K562 (cell line): ENCODE results near the gene DAG1. TPM values are rescaled to one million over a fixed set of nuclear protein-coding genes. Genes with fewer than 3 reads are reported as not detected.

ENCODE experiments used
- BCL6 ChIP-seq: fragments of 250-450 bp; sonication (Bioruptor Pico); IDR thresholded peaks from 2 replicates; pipeline ENCODE4 v1.4.0; 2020
- CBX5 ChIP-seq: IDR thresholded peaks from 2 replicates; pipeline ENCODE4 v1.6.1; 2014; ENCODE audit warnings: low read depth, borderline replicate concordance
- MAFG ChIP-seq: fragments of 450-650 bp; conservative IDR thresholded peaks from 2 replicates; pipeline ENCODE4 v1.6.1; 2016; ENCODE audit warnings: missing genetic modification characterization, missing compliant biosample characterization
- MTA2 ChIP-seq: fragments of 450-650 bp; IDR thresholded peaks from 2 replicates; pipeline ENCODE4 v1.6.1; 2016; ENCODE audit warnings: low read depth
- POLR3G ChIP-seq: IDR thresholded peaks from 2 replicates; pipeline ENCODE4 v1.6.1; 2011; ENCODE audit not compliant: insufficient read length, insufficient replicate concordance; ENCODE audit errors: extremely low read depth
- RFX1 ChIP-seq: fragments of 450-650 bp; IDR thresholded peaks from 2 replicates; pipeline ENCODE4 v1.6.1; 2016; ENCODE audit warnings: mild to moderate bottlenecking, moderate library complexity
- TCFL5 ChIP-seq: fragments of 250-450 bp; sonication (Bioruptor Pico); conservative IDR thresholded peaks from 2 replicates; pipeline ENCODE4 v1.6.1; 2021; ENCODE audit warnings: mild to moderate bottlenecking, moderate library complexity, matching md5 sums
- U2AF1 ChIP-seq: fragments of 200-400 bp; formaldehyde crosslinking; optimal IDR thresholded peaks from 2 replicates; pipeline ENCODE3; 2017; ENCODE audit warnings: mild to moderate bottlenecking, low read depth, low read length, moderate library complexity
- polyA plus RNA-seq, 8 experiments: library from polyadenylated mRNA; depleted of rRNA in 4 of 8; stranded (reverse) in 5 of 8; unstranded in 3 of 8; fragments of >200 nt; fragmentation: Nextera tagmentation in 2 of 8; fragmentation: Illumina TruSeq in 1 of 8; extraction: Ambion mirVana in 2 of 8; extraction: Trizol in 1 of 8; gene quantifications; 2 replicates each; pipeline versions ENCODE4 v1.2.1 to v1.2.3, GENCODE V29; 2011 to 2014; ENCODE audit warnings: inconsistent platforms in 1 of 8, missing spikeins in 1 of 8
- total RNA-seq, 7 experiments: library from RNA; depleted of rRNA in 6 of 7; stranded (reverse); fragments of >200 nt in 6 of 7; fragmentation: Illumina TruSeq in 2 of 7; extraction: Trizol in 2 of 7; gene quantifications; 2 replicates each; pipeline versions ENCODE4 v1.2.1 to v1.2.3, GENCODE V29; 2011 to 2021; ENCODE audit warnings: low replicate concordance in 1 of 7
- TF ChIP-seq, protein P1 (sequence below), 2 experiments: fragments of 450-650 bp in 1 of 2; sonication (generic) in 1 of 2; formaldehyde crosslinking in 1 of 2; IDR thresholded peaks; 2 replicates each; pipeline versions ENCODE4 v1.7.1 to v1.9.0; 2016 to 2022; ENCODE audit warnings: inconsistent platforms in 1 of 2, mild to moderate bottlenecking in 1 of 2, missing genetic modification reagents in 1 of 2
- TF ChIP-seq, protein P2 (sequence below): fragments of 450-650 bp; formaldehyde crosslinking; IDR thresholded peaks from 2 replicates; pipeline ENCODE4 v1.4.0; 2020; ENCODE audit warnings: mild to moderate bottlenecking, moderate library complexity
- TF ChIP-seq, protein P3 (sequence below): sonication (generic); formaldehyde crosslinking; IDR thresholded peaks from 2 replicates; pipeline ENCODE4 v1.8.0; 2023; ENCODE audit warnings: missing genetic modification reagents, mild to moderate bottlenecking, borderline replicate concordance

The DAG1 gene
- total and polyA plus RNA-seq, 9 of the 15 experiments (the other 6 are each of a cell fraction or from before 2014, with no cell fraction given), result 0.29 to 19.6 (median 8.2) TPM

- TF ChIP-seq, protein P1, sequence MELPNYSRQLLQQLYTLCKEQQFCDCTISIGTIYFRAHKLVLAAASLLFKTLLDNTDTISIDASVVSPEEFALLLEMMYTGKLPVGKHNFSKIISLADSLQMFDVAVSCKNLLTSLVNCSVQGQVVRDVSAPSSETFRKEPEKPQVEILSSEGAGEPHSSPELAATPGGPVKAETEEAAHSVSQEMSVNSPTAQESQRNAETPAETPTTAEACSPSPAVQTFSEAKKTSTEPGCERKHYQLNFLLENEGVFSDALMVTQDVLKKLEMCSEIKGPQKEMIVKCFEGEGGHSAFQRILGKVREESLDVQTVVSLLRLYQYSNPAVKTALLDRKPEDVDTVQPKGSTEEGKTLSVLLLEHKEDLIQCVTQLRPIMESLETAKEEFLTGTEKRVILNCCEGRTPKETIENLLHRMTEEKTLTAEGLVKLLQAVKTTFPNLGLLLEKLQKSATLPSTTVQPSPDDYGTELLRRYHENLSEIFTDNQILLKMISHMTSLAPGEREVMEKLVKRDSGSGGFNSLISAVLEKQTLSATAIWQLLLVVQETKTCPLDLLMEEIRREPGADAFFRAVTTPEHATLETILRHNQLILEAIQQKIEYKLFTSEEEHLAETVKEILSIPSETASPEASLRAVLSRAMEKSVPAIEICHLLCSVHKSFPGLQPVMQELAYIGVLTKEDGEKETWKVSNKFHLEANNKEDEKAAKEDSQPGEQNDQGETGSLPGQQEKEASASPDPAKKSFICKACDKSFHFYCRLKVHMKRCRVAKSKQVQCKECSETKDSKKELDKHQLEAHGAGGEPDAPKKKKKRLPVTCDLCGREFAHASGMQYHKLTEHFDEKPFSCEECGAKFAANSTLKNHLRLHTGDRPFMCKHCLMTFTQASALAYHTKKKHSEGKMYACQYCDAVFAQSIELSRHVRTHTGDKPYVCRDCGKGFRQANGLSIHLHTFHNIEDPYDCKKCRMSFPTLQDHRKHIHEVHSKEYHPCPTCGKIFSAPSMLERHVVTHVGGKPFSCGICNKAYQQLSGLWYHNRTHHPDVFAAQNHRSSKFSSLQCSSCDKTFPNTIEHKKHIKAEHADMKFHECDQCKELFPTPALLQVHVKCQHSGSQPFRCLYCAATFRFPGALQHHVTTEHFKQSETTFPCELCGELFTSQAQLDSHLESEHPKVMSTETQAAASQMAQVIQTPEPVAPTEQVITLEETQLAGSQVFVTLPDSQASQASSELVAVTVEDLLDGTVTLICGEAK (IDR thresholded peaks at IDR 0.05), result no peak
- TF ChIP-seq, protein P1 (CRISPR knock-in tag; IDR thresholded peaks at IDR 0.05), result no peak
- TF ChIP-seq POLR3G (no peak), TCFL5 (CRISPR knock-in tag) (no peak), BCL6 (CRISPR knock-in tag) (no peak), CBX5 (no peak), RFX1 (no peak; the same call in 1 of the 2 replicates), U2AF1 (no peak), MAFG (tag) (no peak), MTA2 (no peak)
- TF ChIP-seq, protein P2, sequence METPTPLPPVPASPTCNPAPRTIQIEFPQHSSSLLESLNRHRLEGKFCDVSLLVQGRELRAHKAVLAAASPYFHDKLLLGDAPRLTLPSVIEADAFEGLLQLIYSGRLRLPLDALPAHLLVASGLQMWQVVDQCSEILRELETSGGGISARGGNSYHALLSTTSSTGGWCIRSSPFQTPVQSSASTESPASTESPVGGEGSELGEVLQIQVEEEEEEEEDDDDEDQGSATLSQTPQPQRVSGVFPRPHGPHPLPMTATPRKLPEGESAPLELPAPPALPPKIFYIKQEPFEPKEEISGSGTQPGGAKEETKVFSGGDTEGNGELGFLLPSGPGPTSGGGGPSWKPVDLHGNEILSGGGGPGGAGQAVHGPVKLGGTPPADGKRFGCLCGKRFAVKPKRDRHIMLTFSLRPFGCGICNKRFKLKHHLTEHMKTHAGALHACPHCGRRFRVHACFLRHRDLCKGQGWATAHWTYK (CRISPR knock-in tag), result no peak
- TF ChIP-seq, protein P3, sequence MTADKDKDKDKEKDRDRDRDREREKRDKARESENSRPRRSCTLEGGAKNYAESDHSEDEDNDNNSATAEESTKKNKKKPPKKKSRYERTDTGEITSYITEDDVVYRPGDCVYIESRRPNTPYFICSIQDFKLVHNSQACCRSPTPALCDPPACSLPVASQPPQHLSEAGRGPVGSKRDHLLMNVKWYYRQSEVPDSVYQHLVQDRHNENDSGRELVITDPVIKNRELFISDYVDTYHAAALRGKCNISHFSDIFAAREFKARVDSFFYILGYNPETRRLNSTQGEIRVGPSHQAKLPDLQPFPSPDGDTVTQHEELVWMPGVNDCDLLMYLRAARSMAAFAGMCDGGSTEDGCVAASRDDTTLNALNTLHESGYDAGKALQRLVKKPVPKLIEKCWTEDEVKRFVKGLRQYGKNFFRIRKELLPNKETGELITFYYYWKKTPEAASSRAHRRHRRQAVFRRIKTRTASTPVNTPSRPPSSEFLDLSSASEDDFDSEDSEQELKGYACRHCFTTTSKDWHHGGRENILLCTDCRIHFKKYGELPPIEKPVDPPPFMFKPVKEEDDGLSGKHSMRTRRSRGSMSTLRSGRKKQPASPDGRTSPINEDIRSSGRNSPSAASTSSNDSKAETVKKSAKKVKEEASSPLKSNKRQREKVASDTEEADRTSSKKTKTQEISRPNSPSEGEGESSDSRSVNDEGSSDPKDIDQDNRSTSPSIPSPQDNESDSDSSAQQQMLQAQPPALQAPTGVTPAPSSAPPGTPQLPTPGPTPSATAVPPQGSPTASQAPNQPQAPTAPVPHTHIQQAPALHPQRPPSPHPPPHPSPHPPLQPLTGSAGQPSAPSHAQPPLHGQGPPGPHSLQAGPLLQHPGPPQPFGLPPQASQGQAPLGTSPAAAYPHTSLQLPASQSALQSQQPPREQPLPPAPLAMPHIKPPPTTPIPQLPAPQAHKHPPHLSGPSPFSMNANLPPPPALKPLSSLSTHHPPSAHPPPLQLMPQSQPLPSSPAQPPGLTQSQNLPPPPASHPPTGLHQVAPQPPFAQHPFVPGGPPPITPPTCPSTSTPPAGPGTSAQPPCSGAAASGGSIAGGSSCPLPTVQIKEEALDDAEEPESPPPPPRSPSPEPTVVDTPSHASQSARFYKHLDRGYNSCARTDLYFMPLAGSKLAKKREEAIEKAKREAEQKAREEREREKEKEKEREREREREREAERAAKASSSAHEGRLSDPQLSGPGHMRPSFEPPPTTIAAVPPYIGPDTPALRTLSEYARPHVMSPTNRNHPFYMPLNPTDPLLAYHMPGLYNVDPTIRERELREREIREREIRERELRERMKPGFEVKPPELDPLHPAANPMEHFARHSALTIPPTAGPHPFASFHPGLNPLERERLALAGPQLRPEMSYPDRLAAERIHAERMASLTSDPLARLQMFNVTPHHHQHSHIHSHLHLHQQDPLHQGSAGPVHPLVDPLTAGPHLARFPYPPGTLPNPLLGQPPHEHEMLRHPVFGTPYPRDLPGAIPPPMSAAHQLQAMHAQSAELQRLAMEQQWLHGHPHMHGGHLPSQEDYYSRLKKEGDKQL, result no peak
Observed at GRCh38 chr3:49469936-49470713, at the start of gene DAG1 (continued).
